Motor neuron (in vitro differentiated cells): Measurements from ENCODE around the gene LLGL1. TPM values are rescaled to one million over a fixed set of nuclear protein-coding genes. Genes with fewer than 3 reads are reported as not detected.
"Not testable (repeated sequence)": the region's sequence is repeated elsewhere in the genome, so short reads cannot be mapped to it uniquely, and the experiment has no call there.

Experiments used
- ATAC-seq, 8 experiments: fragments of 200-7000 bp; cut with Tn5 transposase; replicated peaks in 6 of 8; 2 replicates each; pipeline ENCODE4 v1.8.0; 2021; ENCODE audit warnings: mild to moderate bottlenecking in 8 of 8, moderate library complexity in 8 of 8
- H3K27ac ChIP-seq, 2 donors: fragments of 250-450 bp; sonication (Bioruptor Pico); 2 replicates each; pipeline ENCODE4 v1.9.0; 2021; ENCODE audit warnings: antibody characterized with exemption in 2 of 2, mild to moderate bottlenecking in 2 of 2, moderate library complexity in 1 of 2
- H3K4me1 ChIP-seq, 2 donors: fragments of 250-450 bp; sonication (Bioruptor Pico); replicated peaks in 1 of 2; 2 replicates each; pipeline ENCODE4 v1.6.1; 2021; ENCODE audit warnings: antibody characterized with exemption in 2 of 2, mild to moderate bottlenecking in 2 of 2, moderate library complexity in 1 of 2
- H3K4me3 ChIP-seq, 5 donors: fragments of 250-450 bp; sonication (Bioruptor Pico); 2 replicates each; pipeline ENCODE4 v1.9.0; 2021; ENCODE audit warnings: antibody characterized with exemption in 5 of 5, mild to moderate bottlenecking in 5 of 5, moderate library complexity in 4 of 5
- WGBS, 10 experiments: fragments of 450-650 bp; shearing (Covaris generic); methylation state at CpG; one replicate each; pipeline ENCODE4 v1.0.0; 2022; 5-methylcytosine and 5-hydroxymethylcytosine counted together
- in situ Hi-C, 9 experiments: fragments of 400-800 bp; cut with MboI; loops; one replicate each; pipeline ENCODE4 v1.15.0; 2021; ENCODE audit warnings: low sequenced_read_pairs in 9 of 9, low pct_unique_long_range_greater_than_20kb in 2 of 9; ENCODE audit not compliant: unreplicated experiment in 9 of 9
- total RNA-seq, 8 experiments: library from RNA; unstranded; fragments of 300-600 nt; gene quantifications; 2 replicates each; pipeline versions ENCODE4 v1.2.3 to v1.2.4, GENCODE V29; 2022

Gene LLGL1
- total RNA-seq, 8 experiments from 2014 or later = 13.9 to 41.7 (median 23.3) TPM

DNA sequence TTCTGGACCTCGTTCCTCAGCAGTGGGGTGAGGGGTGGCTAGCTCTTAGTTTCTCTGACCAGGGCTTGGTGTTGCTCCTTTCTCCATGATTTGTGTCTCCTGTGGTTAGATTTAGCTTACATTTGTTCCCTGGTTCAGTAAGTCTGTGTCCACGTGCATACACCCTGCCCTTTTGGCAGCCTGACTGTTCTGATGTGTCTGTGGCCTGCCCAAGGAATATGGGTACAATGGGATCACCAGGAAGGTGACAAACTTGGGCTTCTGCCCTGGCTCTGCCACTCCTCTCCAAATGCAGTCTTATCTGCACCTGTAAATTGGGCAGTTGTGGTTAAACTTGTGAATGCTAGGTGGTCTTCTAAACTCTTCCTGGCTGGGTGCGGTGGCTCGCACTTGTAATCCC lies 24.3 kb upstream of the LLGL1 start:
- no peak overlapping the region for H3K27ac ChIP-seq
- in situ Hi-C loops = no loop called here
- H3K4me3 ChIP-seq = no peak overlapping the region
- WGBS, 10 experiments = 80 to 100% (median 98%) methylated on average over 1 to 4 of the region's 4 CpGs; no CpG with 5 or more reads in 6 of the 10 experiments
- no peaks in the 10 kb centered on the region for H3K4me1 ChIP-seq
- no peak for ATAC-seq

- in situ Hi-C loops = no loop called here
- 42 to 87% (median 61%) methylated on average over 2 to 3 of the region's 7 CpGs; no CpG with 5 or more reads in 7 of the 10 experiments for WGBS, 10 experiments
- peak in 1 of 8 experiments; percentile 6 for ATAC-seq
- H3K4me1 ChIP-seq = no peaks in the 10 kb centered on the region
- no peak overlapping the region for H3K4me3 ChIP-seq
- no peak overlapping the region for H3K27ac ChIP-seq
Observed at GRCh38 chr17:18203308-18203707, 22.1 kb upstream of the LLGL1 start.

DNA sequence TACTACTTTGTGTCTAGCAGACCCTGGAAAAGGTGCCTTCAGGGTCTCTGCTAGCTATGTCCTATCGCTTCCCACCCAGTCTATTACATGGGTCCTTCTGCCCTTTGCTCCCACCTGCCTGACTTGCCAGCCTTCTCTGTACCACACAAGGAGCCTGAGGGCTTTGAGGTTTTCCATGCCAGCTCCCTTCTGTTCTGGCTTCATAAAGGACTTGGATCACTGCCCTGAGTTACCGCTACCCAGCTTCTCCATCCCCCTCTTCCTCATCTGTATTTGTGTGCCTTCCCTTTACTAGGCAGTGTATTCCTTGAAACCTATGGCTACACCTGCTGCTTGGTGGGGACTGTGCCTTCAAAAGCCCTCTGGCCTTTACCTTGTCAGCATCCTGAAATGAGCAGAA lies 19.6 kb upstream of the LLGL1 start:
- no peak overlapping the region for H3K27ac ChIP-seq
- in situ Hi-C loops = no loop called here
- 80 to 100% (median 100%) methylated on average over 1 to 2 of the region's 2 CpGs; no CpG with 5 or more reads in 5 of the 10 experiments for WGBS, 10 experiments
- no peak for ATAC-seq
- H3K4me1 ChIP-seq = no peaks in the 10 kb centered on the region
- no peak overlapping the region for H3K4me3 ChIP-seq

DNA sequence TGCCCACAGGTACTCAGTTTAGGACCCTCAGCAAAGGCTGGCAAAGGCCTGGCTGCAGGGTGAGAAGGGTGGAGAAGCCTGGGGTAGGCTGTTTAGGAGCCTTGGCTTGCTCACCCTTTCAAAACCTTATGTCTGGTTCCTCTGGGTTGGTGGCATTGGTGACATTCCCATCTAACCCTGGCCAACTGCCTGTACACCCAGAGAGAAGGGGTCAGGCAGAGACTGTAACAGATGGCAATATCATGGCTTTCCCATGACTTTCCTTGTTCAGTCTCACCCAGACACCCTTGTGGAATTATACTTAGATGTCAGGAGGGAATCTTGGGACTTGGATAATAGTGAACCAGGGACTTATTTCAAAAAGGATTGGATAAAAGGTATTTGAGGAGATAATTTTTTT lies 18.5 kb upstream of the LLGL1 start:
- Histone ChIP-seq H3K4me3 (no peak overlapping the region), H3K4me1 (no peaks in the 10 kb centered on the region), H3K27ac (no peak overlapping the region)
- in situ Hi-C loops = no loop called here
- ATAC-seq = no peak

DNA sequence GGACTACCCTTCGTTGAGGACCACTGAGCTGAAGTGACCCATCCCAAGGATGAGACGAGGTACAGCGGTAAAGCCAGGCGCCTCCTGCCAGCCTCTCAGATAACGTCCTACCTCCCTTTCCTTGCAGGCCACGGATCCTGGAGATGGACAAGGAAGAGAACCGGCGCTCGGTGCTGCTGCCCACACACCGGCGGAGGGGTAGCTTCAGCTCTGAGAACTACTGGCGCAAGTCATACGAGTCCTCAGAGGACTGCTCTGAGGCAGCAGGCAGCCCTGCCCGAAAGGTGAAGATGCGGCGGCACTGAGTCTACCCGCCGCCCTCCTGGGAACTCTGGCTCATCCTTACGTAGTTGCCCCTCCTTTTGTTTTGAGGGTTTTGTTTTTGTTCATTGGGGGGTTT lies 17.3 kb upstream of the LLGL1 start:
- in situ Hi-C loops = no loop called here
- H3K4me3 ChIP-seq = no peak overlapping the region
- H3K4me1 ChIP-seq = no peaks in the 10 kb centered on the region
- H3K27ac ChIP-seq = no peak overlapping the region
- peak in 1 of 8 experiments; percentile 24 for ATAC-seq
- WGBS, 10 experiments = 88 to 100% (median 98%) methylated on average over 1 to 14 of the region's 19 CpGs; no CpG with 5 or more reads in 1 of the 10 experiments

DNA sequence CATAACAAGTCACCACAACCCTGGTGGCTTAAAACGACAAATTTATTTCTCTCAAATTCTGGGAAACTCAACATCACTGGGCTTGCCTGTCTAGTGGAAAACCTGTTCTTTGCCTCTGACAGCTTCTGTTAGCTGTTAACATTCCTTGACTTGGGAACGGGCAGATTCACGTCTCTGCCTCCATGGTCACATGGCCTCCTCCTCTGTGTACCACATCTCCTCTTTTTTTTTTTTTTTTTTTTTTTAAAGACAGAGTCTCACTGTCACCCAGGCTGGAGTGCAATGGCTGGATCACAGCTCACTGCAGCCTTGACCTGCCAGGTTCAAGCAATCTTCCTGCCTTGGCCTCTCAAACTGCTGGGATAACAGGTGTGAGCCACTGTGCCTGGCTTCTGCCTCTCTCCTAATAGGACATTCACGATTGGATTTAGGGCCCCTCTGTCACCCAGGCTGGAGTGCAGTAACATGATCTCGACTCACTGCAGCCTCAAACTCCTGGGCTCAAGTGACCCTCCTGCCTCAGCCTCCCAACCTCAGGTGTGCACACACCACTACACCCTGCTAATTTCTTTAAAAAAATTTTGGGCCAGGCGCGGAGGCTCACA lies 11.7 kb upstream of the LLGL1 start:
- Histone ChIP-seq H3K4me1 (peaks cover 3 to 4% of the 10 kb centered on the region in 2 donors), H3K27ac (no peak overlapping the region), H3K4me3 (no peak overlapping the region)
- WGBS, 10 experiments = 0 to 77% (median 50%) methylated on average over 1 to 4 of the region's 7 CpGs; no CpG with 5 or more reads in 1 of the 10 experiments
- in situ Hi-C loops = no loop called here
- ATAC-seq = peak in 5 of 8 experiments; percentile 61 to 70 (median 67)

DNA sequence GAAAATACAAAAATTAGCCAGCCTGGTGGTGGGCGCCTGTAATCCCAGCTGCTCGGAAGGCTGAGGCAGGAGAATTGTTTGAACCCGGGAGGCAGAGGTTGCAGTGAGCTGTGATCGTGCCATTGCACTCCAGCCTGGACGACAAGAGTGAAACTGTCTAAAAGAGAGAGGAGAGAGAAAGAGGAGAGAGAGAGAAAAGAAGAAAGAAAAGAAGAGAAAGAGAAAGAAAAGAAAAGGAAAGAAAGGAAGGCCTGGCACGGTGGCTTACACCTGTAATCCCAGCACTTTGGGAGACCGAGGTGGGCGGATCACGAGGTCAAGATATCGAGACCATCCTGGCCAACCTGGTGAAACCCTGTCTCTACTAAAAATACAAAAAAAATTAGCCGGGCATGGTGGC lies 8.5 kb upstream of the LLGL1 start:
- H3K4me1 ChIP-seq, H3K27ac ChIP-seq, ATAC-seq, H3K4me3 ChIP-seq, in situ Hi-C loops: not testable (repeated sequence)
- 37 to 85% (median 72%) methylated on average over 1 to 11 of the region's 11 CpGs for WGBS, 10 experiments

- H3K4me1 ChIP-seq = peaks cover 3 to 4% of the 10 kb centered on the region in 2 donors
- no peak overlapping the region for H3K27ac ChIP-seq
- WGBS, 10 experiments = 0% methylated on average over 1 of the region's 6 CpGs; no CpG with 5 or more reads in 8 of the 10 experiments
- peak; percentile 79 to 98 (median 87) for ATAC-seq
- in situ Hi-C loops = no loop called here
- H3K4me3 ChIP-seq = no peak overlapping the region
Observed at GRCh38 chr17:18217412-18218015, 7.9 kb upstream of the LLGL1 start.

DNA sequence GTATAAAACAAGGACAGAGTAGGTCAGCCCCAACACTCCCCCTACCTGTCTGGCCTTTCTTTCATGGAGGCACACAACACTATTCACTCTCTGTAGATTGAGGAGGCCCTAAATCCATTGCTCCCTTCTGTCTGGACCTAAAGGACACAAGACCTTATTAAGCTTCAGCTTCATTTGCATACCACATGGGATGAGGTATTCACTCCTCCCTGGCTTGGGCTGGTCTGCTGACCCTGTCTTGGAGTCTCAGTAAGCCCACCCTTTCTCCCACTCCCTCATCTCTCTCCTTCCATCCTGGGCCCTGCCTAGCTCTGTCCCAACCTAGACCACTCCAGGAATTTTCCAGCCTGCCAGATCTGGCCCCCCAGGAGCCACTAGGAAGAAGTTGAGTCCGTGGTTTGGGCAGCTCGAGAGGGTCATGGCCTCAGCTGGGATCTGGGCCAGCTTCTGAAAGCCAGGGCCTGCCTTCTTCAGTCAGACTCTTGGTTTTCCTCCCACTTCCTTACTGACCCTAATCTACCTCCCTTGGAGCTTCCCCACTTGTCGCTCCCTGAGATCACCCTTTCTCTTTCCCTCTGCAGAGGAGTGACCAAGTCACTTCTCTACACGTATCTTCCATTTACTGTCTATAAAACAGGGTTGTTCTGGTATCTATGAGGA lies 6.5 kb upstream of the LLGL1 start:
- in situ Hi-C loops = no loop called here
- peak in 3 of 8 experiments; percentile 4 to 69 (median 53) for ATAC-seq
- H3K4me3 ChIP-seq = no peak overlapping the region
- peaks cover 3 to 4% of the 10 kb centered on the region in 2 donors for H3K4me1 ChIP-seq
- 0 to 100% (median 80%) methylated on average over 1 to 3 of the region's 4 CpGs; no CpG with 5 or more reads in 1 of the 10 experiments for WGBS, 10 experiments
- no peak overlapping the region for H3K27ac ChIP-seq

DNA sequence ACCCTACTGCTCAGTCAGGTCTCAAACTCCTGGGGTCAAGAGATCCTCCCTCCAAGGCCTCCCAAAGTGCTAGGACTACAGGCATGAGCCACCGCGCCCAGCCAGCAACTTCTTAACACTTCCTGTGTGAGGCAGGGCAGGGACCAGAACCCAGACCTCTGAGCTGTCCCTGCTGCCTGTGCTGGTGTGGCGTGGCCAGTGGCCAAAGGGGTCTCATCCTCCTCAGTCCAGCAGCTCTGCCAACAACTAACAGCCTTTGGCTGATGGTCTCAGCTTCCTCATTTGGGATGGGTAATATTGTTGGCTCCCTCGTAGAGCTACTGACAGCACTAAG lies 1.4 kb upstream of the LLGL1 start:
- no peak for ATAC-seq
- peak overlapping the region in 1 of 2 donors; percentile 77 for H3K27ac ChIP-seq
- H3K4me1 ChIP-seq = peaks cover 20 to 31% of the 10 kb centered on the region in 2 donors
- H3K4me3 ChIP-seq = no peak overlapping the region
- WGBS, 10 experiments = 74 to 100% (median 80%) methylated on average over 1 to 4 of the region's 4 CpGs; no CpG with 5 or more reads in 6 of the 10 experiments
- in situ Hi-C loops = no loop called here

DNA sequence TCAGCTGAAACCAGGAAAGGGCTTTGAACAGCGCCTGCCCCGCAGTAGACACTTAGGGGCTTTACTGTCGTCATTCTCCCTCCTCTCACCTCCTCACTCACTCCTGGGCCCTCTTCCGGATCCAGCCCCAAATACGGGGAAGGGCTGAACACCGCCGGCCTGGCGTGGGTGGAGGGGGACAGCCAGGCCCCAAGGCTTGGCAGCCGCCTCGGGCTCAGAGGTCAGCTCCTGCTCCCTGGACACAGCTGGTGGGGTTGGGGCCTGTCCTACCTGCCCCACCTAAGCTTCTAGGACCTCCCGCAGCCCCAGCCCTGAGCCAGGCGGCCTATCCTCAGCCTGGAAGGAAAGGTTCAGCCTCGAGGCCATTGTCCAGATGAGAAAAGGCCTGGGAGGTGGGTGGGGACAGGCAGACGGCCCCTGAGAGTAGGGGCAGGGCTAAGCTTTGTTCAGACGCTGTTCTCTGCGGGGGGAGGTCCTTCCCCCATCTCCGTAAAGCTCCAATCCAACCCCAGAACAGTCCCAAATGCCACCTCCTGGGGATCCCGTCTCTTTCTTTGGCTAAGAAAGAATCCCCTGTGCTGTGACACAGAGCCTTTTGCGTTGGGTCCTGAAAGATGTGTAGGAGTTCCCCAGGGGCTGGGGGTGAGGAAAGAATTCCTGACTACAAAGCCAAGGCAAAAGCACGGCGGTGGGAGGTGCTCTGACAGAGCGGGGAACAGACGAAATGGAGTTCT lies 881 bp upstream of the LLGL1 start:
- WGBS, 10 experiments = 0 to 42% (median 24%) methylated on average over 2 to 6 of the region's 23 CpGs; no CpG with 5 or more reads in 3 of the 10 experiments
- Histone ChIP-seq H3K27ac (peak overlapping the region; percentile 7 to 77), H3K4me3 (peak overlapping the region; percentile 38 to 100 (median 76)), H3K4me1 (peaks cover 20 to 36% of the 10 kb centered on the region in 2 donors)
- in situ Hi-C loops = no loop called here
- ATAC-seq = peak in 6 of 8 experiments; percentile 1 to 26 (median 12)

GRCh38 chr17:18225642-18226283 lies 328 bp downstream of the LLGL1 start:
- H3K4me1 ChIP-seq = peaks cover 30 to 49% of the 10 kb centered on the region in 2 donors
- H3K4me3 ChIP-seq = peak overlapping the region; percentile 51 to 100 (median 76)
- in situ Hi-C loops = no loop called here
- WGBS, 10 experiments = 0 to 3% (median 2%) methylated on average over 2 to 6 of the region's 57 CpGs; no CpG with 5 or more reads in 6 of the 10 experiments
- peak; percentile 7 to 64 (median 52) for ATAC-seq
- H3K27ac ChIP-seq = peak overlapping the region; percentile 28 to 85
